NK-92 treated with Interleukin-12 subunit alpha and Interleukin-12 subunit beta, amount 100 ng/mL, for 24 hours (cell line): Measurements from ENCODE around the gene SRSF5.
A peak's percentile ranks its signal among the peaks of the same experiment; 100 is the strongest.
"Not testable (repeated sequence)": the region's sequence is repeated elsewhere in the genome, so short reads cannot be mapped to it uniquely, and the experiment has no call there.

Experiments used
- DNase-seq: peaks from one replicate; lab custom pipeline; 2025; lab: John Stamatoyannopoulos, UW

The SRSF5 gene

DNA sequence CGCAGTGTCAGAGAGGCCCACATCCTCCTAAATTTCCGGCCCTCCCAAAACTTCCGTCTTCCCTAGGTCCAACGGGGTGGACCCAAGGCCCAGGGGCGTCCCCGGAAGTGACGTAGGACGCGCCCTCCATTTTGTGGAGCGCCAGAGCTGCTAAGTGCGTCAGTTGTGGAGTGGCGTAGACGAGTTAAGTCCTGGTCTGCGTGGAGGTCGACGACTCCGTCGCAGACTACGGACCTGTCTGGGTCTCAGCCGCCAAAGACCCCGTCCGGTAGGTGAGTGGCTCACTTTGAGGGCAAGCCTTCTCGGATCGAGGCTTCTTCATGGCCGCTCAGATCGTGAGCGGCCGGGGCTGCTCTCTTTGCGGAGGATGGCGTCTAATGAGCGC, at the start of gene SRSF5:
TSS of gene SRSF5 (plus strand) at position 159 of the 385 bp plus-strand sequence. CDS start 1,015 bp downstream, outside the sequence.
- DNase-seq: peak; percentile 93

DNA sequence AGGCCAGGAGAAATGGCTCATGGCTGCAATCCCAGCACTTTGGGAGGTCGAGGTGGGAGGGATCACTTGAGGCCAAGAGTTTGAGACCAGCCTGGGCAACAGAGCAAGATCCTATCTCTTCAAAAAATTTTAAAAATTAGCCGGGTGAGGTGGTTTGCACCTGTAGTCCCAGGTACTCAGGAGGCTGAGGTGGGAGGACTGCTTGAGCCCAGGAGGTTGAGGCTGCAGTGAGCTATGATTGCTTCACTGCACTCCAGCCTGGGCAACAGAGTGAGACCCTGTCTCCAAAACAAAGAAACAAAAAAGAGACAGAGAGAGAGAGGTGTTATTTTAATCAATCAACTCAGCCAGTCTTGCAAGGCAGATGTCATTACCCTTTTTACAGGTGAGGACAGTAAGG, 48.3 kb upstream of the SRSF5 start:
- not testable (repeated sequence) for DNase-seq

DNA sequence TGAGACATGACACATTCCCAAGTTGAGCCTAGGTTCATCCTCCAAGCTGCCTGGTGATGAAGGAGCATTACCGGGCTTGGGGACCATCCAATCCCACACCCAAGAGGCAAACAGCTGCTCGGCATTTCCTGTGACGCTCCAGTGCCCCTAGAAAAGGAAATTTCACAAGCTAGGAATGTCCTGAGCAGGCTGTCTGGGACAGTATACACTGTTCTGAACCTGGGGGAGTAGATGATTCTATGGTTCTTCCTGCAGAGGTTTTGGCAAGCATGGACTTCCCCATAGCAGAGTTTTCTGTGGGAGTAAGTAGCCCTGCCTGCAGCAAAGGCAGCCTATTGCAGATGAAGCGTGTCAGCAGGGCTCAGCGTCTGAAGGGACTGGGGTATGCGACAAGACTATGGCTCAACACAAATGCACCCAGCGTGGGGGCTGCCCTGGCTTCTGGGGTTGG, 47.4 kb upstream of the SRSF5 start:
- no peak for DNase-seq

DNA sequence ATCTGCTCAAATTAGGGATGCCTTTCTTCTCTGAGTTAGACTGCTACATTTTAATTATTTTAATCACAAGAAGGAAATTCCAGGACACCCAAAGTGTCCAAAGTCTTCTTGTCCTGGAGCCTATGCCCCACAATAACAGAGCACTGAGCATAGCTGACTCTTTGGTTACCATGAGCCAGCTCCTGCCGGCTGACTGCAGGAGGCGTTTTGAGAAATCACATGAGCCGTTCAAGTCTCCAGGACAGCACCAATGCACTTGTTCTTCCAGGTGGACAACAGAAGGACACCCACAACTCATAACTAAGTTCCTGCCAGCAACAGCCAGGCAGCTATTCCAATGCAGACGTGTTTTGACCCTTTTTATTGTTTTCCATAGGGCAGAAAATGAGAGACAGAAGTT, 46.0 kb upstream of the SRSF5 start:
- no peak for DNase-seq

DNA sequence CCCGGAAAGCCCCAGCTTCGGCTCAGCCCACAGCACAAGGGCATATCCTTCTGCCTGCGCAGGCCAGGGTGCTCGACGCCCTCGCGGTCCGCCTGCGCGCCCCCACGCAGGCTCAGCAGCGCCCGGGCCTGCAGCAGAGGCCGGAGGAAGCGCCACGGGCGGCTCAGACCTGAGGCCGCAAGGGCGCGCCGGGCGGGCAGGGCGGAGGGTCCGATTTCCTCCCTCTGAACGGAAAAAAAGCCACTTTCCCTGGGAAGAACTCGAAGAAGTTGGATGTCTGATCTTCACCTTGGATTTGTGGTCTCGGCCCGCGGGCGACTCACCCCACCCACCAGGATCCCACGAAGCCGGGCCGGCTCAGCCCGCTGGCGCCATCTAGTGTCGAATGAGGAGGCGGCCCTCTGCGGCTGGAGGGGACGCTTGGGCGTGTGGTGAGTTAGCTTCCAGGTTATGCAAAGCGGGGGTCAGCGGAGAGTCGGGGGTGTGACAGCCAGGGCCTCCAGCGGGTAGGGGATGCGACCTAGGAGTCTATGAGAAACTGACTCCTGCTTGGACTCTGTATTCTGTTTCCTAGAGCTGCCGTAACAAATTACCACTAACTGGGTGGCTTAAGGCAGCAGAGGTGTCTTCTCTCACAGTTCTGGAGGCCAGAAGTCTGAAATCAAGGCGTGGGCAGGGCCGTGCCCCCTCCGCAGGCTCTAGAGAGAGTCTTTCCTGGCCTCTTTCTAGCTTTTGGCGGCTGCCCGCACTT, 40.0 kb upstream of the SRSF5 start:
- DNase-seq: peak; percentile 68

DNA sequence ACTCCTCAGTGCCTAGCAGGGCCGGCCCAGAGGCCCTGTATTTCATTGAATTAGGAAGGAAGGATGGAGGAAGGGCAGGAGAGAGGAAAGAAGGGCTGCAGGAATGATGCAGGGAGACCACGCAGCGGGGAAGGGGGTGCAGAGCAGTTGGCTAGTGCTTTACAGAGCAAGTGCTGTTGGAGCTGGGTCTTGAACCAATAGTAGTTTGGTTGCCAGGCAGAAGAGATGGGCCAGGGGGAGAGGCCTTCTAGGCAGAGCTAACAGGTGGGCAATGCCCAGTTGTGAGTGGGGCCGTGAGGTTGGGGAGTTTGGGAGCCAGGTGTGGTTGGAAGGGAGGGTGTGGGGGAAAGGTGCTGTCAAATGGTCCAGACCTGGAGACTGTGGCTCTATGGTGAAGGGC, 39.1 kb upstream of the SRSF5 start:
- no peak for DNase-seq

DNA sequence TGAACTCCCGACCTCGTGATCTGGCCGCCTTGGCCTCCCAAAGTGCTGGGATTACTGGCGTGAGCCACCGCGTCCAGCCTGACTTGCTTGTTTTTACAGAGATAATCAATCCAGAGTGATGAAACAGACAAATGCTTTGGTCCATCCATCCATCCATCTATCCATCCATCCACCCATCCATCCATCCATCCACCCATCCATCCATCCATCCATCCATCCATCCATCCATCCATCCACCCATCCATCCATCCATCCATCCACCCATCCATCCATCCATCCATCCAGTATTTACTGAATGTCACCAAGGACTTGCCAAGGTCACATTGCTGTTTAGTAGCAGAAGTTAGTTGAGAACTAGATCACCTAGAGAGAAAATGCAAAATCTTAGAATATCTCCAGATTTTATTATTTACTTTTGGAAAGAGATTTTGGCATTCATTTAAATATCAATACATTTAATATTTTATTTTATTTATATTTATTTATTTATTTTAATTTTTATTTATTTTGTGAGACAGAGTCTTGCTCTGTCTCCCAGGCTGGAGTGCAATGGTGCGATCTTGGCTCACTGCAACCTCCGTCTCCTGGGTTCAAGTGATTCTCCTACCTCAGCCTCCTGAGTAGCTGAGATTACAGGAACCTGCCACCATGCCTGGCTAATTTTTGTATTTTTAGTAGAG, 34.9 kb upstream of the SRSF5 start:
- DNase-seq: not testable (repeated sequence)

DNA sequence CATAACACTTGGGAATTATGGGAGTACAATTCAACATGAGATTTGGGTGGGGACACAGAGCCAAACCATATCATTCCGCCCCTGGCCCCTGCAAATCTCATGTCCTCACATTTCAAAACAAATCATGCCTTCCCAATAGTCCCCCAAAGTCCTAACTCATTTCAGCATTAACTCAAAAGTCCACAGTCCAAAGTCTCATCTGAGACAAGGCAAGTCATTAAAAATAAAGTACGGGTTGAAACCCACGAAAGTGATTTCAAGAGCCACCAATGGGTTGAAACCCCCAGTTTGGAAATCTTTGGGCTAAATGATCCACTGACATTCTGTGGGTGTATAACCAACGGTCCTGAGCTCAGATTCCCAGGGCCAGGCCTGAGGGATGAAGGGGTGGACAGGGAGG, 30.5 kb upstream of the SRSF5 start:
- DNase-seq: not testable (repeated sequence)

DNA sequence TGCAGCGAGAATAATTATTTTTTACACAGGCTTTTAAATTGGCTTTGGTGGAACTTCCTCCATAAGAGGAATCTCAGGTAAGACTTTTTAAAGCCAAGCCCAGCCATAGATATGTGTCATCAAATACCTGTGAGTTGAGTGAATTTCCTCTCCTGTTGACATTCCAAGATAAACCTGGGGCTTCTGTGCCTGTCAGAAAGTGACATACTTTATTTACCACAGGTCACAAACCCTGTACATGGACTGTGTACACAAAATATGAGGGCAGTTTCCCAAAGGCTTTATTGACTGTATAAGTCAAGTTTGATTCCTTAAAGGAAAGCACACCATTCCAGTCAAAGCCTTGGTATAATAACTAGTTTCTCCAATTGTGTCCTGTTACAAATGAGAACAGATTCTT, 25.9 kb upstream of the SRSF5 start:
- no peak for DNase-seq

DNA sequence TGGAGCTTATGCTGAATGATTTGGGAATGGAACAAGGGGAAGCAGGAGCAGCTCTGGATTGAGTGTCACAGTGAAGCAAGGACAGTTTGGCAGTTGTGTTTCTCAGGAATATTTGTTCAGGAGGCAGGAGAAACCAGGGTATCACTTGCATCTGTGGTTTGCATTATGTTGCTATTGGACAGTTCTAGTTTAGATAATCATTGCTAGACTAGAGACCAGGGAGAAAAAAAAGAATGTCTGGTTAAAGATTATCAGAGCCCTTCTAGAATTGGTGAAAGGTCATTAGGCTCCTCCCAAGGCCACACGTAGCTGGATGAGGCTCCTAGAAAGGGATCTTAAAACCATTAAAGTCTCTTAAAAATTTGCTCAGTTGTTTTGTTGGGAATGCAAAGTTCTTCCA, 17.0 kb upstream of the SRSF5 start:
- DNase-seq: no peak

DNA sequence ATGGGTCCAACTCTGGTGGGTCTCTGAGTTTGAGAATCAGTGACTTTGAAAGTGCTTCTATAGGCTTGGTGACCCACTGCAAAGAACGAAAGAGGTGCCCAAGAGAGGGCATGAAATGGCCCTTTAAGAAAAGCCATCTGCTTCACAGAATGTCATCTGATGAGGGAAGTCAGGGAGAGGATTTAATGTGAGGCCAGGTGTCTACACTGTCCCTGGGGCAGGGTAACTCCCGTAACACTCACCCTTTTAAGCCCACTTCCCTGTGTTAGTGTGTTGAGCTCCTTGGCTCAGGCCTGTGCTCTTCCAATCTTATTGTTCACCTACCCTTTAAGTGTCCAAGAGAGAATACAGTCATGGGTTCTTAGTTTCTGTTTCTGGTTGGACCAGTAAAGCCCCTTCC, 16.4 kb upstream of the SRSF5 start:
- DNase-seq: no peak

DNA sequence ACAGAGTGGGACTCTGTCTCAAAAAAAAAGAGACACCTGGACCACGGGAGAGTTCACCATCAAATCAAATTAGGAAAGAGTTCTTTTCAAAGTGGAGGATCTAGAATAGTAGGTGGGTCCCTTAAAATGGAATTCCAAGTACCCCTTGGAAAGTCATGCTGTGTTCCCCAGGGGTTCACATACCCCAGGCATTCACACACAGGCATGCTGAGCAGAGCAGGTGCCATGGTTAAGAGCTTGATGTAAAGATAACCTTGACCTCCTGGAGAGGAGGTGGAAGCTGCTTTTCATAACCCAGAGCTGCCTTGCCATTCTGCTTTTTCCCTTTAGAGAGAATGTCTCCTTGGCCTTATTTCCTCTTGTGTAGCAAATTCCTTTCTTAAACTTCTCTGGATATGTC, 14.2 kb upstream of the SRSF5 start:
- no peak for DNase-seq

DNA sequence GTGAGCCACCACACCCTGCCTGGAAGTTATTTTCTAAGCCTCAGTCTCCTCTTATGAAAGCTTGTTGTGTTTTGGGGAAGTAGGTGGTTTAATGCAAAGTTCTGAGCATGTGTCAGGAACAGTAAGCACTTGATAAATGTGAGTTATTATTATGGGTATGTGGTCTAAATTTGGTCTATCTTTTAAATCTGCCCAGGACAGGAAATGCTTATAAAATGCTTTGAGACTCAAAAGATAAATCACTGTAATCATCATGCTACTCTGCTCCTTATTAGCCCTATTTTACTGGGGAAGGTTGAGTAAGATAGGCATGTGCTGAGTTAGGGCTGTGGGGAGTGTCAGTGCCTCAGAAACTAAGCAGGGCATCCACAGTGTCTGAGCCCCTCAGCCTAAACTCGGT, 13.1 kb upstream of the SRSF5 start:
- no peak for DNase-seq

DNA sequence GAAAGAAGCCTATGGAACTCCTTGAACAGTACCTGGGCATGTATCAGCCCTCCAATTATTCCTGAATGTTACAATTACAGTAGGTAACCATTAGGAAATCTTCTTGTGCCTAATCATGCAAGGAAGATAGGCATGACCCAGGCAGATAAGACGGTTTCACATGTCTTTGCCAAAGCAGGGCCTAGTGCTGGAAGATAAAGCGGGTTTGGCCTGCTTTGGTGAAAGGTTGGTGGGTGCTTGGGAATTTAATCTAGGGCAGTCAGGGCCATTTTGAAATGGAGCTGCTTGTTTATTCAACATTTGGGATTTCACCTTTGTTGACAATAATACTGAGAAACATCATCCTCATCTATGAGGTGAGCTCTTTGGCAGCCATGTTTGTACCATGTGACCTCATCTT, 12.5 kb upstream of the SRSF5 start:
- no peak for DNase-seq

DNA sequence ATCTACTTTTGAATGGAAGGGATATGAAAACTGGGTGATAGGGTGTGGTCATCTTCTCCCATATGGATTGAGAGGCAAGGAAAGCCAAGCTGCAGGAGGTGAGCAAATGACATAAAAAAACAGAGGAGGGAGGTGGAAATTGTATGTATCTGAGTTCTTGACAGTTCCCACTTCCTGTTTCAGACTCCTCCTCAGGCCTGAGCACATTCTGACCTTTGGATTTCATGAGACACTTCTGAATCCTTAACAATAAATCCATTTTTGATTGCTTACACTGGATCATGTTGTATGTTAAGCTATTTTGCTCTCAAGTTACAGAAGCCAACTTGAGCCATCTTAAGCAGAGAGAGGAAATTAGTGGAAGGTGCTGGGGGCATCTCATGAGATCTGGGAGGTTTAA, 11.6 kb upstream of the SRSF5 start:
- no peak for DNase-seq

DNA sequence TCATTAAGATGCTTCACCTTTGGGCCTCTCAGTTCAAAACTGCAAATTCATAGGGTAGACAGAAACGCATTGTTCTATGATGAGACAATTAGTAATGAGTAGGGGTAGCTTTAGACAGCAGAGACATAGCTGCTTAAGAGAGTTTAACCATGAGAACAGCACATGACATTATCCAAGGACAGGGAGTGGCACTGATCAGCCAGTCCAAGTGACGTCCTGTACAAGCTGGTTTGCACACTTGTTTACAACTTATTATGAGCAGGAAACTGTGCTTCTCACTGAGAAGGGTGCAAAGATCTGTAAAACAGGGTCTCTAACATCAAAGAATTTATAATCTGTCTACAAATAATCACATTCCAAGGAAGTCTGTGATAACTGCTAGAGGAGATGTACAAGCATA, 11.2 kb upstream of the SRSF5 start:
- DNase-seq: no peak

DNA sequence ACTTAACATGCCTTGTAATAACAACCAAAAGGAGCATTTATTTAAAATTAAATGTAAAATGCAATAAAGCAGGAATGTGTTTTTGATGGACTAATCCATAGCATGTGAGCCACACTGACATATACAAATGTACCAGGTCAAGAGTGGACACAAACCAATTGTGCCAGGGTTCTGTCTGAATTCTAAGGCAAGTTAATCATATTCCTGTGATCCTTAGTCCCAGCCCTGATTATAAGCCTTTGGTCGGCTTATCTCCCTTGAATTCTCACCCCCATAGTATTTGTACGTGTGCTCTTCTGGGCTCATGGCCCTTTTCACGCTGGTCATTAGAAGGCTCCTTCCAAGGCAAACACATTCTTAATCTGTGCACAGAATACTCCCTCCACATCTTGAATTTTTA, 10.6 kb upstream of the SRSF5 start:
- DNase-seq: no peak

DNA sequence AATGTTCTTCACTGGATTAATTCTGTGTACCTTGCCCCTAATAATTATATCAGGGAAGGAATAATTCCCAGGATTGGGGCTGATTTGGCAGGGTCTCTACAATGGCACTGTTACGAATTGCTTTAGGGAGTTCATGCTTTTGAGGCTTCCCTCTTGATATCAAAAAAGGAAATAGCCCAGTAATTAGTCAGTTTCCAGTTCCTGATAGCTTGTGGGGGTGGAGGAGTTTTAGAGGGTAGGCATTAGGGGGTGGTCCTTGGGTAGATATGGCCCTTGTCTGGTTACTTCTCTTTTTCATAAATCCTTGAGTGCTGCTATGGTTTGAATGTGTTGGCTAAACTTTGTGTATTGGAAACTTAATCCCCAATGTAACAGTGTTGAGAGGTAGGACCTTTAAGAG, 6.1 kb upstream of the SRSF5 start:
- no peak for DNase-seq

DNA sequence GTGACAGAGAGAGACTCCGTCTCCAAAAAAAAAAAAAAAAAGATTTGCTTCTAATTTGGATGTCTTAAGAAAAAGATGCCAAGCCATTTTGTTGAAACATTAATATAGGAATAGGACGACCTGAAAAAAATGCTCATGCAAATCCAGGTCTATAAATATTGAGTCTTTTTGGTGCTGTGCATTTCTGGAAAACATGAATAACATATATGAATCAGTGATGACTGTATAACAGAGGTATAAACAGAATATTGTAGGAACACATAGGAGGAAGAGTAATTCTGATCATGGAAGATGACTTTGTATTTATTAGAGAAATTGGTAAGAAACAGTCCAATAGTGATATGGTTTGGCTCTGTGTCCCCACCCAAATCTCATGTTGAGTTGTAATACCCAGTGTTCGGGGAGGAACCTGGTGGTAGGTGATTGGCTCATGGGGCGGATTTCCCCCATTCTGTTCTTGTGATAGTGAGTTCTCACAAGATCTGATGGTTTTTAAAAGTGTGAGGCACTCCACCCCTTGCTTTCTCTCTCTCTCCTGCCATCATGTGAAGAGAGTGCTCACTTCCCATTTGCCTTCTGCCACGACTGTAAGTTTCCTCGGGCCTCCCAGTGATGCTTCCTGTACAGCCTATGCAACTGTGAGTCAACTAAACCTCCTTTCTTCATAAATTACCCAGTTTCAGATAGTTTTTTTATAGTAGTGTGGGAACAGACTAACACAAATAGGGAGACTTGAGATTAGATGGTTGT, 3.0 kb upstream of the SRSF5 start:
- no peak for DNase-seq

DNA sequence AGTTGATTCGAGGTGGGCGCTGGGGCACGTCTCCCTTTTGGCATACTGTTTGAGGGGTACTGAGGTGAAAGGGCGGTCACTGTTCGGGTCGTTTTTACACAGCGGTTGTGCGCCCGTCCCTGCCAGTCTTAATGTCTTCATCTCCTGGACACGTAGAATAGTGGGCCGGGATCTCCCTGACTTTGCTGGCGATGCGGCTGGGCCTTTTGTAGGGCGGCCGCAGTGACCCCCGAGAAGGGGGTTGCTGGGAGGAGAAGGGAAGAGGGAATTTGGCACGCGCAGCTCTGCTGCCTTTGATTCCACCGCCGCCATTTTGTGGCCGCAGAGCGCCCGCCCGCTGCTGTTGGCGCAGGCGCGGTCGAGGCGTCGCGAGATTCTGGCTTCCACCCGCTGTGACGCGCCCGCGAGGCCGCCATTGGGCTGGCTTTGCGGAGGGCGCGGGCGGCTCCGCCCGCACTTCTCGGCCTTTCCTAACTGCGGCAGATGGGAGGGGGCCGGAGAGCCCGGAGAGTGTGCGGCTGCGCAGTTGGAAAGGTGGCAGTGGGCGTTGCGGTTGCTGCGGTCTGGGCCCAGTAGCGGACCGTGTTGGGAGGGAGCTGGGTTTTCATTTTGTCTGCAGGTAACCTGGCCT, 542 bp downstream of the SRSF5 start:
- DNase-seq: peak; percentile 89

DNA sequence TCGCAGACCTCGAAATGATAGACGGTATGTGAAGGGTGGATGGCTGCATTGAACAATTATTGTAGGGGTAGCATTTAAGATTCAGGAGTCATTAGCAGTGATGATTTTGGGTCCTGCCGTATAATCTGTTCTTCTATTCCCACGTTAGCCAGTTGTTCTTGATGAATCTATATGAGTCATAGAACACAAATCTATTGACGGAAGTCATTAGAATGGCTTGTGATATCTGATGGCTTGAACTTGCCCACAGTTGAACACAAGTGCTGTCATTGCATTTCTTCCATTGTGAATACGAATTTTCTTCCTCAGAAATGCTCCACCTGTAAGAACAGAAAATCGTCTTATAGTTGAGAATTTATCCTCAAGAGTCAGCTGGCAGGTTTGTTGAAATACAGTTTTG, 1.9 kb downstream of the SRSF5 start:
- no peak for DNase-seq

DNA sequence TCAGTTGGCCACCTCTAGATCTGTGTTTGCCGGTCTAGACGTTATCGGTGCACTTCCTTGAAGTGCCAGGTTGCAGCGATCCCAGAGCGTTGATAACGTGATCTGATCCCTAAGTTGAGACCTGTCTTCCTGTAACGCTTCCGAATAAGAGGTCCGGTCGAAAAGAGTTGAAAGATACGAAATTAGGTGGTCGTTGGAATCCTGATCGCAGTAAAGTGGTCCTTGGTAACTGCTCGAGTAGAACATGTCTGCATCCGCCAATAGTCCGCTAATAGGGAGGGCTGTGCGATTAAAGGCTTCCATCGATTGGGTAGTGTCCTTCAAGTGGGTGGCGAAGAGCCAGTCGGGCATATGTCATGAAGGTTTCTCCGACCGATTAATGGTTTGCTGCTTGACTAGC, 2.7 kb downstream of the SRSF5 start:
- DNase-seq: no peak

DNA sequence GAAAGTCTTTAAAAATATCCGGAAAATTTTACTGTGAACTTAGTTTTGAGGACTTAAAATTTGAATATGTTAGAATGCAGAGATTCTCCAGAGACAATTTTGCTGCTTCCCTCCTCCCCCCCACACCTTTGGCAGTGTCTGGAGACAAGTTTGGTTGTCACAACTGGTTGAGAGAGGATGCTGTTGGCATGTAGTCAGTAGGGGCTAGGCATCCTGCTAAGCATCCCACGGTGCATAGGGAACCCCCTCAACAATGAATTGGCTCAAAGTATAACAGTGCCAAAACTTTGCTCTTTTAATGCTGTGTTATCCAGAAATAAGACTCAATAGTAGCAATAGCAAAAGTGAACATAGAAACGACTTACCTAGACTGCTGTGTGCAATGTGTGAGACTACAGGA, 3.6 kb downstream of the SRSF5 start:
- no peak for DNase-seq
